ENCODE results near the gene ADAM19.

Gene ADAM19

DNA sequence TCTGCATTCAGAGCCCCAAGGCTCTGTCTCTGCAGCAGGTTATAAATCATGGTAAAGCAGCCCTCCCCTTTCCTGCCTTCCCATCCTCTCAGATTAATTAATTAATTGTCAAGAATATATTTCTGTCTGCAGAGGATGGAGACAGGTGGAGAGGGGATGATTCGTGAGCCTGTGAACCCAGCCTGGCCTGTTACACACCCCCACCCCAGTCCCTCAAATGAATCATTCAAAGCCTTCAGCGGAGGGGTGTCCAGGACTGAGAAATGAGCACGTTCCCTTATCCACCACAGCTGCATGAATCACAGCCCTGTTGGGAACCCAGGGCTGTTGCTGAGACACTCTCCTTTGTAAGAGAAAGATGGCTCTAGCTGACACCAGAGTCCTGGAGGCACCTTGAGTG, 59.6 kb downstream of the ADAM19 start:
- no peak for DNase-seq (ENCODE audit: low read depth)

DNA sequence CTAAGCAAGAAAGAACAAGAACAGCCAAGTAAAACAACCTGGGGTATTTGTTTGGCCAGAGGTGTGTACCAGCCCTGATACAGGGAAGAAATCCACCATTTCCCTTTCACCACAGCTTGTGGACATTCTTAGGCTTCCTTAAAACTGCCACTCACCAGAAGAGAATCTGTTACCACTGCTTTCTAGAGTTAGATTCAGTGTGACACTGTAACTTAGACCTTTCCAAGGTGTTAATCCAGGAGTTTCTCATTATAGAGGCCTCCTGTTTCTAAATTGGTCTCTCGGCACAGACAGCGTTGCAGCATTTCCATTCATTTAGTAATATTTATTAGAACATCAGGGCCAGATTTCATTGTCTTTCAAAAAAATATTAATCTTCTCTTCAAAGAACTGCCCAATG, 60.6 kb downstream of the ADAM19 start:
- DNase-seq (ENCODE audit: low read depth): no peak

DNA sequence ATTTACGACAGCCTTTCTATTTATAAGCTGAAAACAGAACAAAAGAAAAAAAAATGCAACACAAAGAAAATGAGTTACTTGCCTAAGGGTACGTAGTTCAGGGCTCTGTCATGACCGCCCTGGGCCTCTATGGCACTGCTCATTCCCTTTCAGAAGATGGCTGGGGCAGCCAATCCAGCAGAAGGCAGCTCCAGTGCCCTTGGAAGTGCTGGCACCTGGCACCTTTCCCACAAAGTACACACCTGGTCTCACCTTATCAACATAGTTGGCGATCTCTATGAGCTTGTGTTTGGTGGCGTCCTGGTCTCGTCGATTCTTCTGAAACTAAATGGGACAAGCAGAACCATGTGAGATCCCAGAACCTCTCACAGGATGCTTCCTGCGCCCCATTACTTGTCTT, 62.4 kb downstream of the ADAM19 start:
- DNase-seq (ENCODE audit: low read depth): no peak

DNA sequence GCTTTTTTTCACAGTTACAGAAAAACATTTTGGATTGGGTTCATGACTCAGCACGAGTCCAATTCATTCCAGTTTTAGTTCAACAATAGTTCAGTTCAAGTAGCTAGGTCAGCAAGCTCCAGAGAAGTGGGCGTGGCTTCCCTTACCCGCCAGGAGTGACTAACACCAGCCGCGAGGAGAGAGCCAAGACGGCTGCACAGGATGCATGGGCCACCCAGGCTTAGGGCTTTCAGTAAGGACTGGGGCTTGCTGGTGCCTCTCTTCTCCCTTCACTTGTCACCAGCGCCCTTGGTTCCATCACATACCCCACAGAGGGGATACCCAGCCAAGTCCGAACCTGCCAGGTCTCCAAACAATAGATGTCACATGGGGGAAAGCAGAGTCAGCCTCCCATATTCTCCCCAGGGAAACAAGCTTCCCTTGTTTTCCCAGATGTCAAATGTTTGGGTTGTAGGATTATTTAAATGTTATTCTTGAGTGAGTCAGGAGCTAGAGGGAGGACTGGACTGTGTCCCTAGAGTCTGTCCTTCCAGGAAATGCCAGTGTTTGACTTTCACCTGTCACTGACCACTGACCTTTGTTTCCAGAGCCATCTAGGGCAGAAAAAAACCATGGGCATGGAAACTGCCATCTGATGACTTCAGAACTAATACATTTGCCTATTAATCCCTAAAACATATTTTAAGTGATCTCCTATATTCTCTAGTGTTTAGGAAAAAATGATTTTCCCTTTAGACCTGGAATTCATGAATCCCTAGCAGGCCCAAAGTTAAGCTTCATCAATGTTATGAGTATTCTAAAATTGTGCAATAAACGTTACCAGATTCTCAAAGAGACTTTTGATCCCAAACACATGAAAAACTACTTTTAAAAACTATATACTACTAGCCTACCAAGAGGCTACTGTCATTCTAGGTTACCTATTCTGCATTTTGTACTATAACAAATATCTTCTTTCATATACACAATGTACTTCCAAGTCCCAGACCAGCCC, 63.6 kb downstream of the ADAM19 start:
- no peak for DNase-seq (ENCODE audit: low read depth)

DNA sequence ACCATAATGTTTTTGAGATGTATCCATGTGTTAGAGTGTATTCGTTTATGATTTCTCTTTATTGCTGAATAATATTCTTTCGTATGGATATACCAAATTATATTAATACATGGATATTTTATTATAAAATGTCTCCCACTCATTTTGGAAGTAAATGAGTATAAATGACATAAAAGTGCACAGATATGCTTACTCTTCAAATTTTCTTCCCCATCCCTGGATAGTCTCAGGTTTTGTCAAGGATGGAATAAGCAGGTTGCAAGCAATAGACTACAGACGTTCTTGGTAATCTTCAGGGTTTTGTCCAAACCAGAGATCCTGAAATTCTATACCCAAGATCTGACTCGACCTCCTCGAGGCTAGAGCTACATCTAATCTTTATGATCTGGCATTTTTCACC, 64.9 kb downstream of the ADAM19 start:
- DNase-seq (ENCODE audit: low read depth): no peak

DNA sequence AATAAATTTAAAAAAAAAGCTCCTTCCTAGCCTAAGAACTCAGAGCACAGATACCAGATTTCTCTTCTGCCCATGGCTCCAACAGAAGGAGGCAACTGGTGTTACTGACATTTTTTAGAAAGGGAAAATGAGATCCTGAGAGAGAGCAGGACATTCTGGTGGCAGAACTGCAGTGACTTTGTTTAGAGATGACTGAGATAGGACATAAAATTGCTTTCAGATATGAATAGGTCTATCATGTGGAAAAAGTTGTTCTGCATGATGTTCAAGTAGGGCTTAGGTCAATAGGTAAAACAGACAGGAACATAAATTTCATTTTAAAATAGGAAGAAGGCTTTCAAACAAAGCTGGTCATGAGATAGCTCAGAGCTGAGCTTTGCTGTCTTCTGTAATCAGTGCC, 66.0 kb downstream of the ADAM19 start:
- DNase-seq (ENCODE audit: low read depth): no peak

DNA sequence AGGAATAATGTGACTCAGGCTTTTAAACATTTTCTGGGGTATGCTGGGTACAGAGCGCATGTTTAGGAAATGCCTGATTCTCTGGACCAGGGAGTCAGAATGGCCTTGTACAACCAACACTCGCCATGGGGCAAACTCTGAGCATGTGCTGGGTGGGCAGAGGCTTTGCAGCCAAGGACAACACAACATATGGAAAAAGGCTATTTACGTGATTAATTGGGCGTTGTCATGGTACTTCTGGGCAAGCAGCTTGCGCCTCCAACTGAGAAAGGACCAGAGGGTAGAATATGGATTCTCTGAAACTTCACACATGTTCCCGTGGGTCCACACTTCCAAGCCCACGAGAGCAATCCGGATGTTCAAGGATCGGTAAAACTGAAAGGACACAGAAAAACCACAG, 66.5 kb downstream of the ADAM19 start:
- DNase-seq (ENCODE audit: low read depth): no peak

DNA sequence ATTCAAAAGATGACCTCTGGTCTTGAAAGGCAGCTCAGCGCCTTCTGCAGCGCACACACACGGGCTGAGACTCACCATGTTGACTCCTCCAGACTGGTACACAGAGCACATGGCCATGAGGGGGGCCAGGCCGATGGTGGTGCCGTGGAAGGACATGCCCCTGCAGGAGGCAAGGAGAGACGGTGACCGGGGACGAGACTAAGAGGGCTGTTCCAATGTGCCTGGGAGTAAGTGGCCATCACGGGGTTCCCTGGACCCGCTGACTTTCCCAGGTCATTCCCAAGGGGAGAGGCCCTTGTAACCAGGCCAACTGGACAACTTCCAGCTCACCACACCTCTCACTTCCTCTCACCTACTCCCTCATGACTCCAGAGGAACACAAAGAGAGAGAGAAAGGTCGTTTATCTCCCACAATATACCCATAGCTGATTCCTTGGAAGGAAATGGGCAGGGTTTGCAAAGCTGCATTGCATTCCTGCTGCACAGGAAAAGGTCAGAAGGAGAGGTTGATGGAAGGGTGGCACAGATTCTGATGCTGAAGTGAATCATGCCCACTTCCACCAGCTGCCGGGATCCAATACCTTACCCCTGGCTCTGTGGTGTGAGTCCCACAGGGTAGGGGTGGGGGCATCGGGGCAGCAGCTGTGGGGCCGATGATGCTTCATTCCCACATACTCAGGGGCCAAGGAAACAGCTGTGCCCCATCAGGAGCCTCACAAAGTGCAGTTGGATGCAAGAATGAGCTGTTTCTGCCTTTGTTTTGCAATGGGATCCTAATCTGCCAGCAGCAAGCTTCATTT, 68.4 kb downstream of the ADAM19 start:
- DNase-seq (ENCODE audit: low read depth): no peak

DNA sequence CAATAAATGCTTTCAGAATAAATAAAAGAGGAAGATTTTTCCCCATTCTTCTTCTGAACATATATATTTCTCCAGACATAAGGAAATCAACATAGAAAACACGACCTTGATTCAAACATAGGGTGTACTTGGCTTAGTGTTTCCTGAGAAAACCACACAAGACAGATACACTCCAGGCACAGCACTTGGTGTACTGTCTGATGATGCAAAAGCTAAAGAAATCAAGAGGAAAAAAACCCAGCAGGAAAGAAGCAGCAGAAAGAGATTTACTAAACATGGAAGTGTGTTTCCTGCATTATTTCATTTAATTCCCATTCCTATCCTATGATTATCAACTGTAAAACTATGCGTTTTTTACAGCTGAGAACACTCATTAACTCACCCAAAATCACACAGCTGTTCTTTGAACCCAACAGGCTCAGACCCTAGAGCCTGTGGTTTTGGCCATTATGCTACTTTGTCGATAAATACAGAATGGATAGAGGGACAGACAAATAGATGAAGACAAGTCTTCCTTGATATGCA, 69.4 kb downstream of the ADAM19 start:
- no peak for DNase-seq (ENCODE audit: low read depth)

DNA sequence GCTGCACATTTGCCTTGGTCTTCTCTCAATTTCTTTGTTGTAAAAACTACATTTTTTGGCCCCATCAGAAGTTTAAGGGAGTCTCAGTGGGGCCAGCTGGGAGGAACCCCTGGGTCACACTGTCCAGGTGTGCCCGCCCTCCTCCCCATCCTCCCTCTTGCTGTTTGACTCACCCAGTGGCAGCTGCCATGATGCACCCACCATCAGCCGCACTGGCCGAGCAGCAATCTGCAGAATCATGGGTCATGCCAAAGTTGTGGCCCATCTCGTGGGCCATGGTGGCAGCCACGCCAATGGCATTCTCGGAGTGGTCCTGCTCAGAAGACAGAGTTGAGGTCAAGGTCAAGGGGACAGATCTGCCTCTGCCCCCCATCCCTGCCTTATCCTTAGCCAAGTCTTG, 70.1 kb downstream of the ADAM19 start:
- no peak for DNase-seq (ENCODE audit: low read depth)

DNA sequence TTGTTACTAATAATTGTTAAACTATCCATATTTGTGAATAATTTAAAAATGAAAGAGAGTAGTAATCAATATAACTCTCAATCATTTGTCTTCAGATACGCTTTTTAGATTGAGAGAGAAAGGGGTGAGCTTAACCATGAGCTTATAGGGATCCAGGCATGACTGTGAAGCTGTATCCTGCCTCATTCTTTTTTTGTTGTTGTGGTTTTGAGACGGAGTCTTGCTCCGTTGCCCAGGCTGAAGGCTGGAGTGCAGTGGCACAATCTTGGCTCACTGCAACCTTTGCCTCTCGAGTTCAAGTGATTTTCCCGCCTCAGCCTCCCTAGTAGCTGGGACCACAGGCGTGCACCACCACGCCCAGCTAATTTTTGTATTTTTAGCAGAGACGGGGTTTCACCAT, 71.5 kb downstream of the ADAM19 start:
- DNase-seq (ENCODE audit: low read depth): no peak

DNA sequence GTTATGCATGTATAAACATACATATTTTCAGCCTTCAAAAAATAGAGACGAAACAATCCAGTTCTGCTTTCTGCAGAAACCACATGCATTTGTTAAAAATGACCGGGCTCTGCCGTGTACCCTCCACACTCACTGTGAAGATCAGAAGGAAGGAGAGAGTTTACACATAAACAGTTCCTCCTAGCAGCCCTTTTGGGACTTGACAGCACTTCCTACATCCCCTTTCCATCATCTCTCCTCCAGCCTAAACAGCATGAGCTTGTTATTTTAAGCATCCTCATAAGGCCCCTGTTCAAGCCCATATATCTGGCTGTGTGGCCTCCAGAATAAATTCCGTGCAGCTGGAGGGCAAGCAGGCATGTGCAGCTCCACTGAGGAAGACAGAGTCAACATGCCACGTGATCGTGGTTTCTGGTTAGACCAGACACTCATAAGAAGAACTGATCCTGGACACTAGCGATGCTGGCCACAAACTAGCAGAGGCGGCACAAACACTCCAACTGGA, 73.4 kb downstream of the ADAM19 start:
- no peak for DNase-seq (ENCODE audit: low read depth)

DNA sequence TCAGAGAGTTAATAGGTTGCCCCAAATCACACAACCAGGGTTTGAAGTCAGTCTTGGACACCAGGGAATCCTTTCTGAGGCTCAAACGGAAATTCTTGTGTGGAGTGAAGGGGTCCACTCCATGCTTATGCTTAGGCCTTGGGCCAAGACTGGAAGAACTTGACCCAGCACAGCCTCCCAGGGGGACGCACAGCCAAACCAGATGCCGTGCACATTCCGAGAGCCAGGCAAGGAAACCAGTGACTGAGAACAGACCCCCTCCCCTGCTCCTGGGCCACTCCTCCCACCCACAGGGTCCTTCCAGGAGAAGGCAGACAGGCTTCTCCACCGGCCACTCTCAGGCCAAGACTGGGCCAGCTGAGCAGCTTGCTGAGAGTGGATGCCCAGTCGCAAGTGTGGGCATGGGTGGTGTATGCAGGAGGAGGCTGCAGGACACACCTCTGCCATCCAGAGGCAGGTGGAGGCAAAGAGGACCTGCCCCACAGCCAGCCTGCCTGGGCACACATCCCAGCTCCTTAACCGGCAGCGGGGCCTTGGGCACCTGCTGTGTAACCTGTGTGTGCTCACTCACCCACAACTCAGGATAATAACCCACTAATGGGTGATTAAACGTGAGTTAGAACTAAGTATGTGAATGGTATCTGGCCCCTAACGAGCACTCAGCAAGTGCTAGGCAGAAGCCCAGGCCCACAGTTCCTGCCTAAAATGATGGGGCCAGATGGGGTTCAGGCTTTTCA, 77.5 kb downstream of the ADAM19 start:
- DNase-seq (ENCODE audit: low read depth): no peak

DNA sequence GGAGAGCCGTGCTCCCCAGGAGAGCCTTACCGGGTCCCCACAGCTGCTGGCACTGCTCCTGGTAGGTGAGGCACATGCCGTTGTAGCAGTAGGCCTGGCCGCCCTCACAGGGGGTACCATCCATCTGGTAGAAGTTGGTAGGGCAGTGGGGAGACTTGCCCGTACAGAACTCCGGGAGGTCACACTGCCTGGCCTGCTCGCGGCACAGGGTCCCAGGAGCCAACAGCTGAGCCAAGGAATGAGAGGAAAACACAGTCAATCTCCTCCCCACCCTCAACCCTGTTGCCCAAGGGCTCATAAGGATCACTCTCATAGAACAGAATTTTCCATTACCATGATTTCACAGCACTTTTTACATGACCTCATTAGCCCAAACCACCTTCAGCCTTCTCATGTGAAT, 78.7 kb downstream of the ADAM19 start:
- no peak for DNase-seq (ENCODE audit: low read depth)

DNA sequence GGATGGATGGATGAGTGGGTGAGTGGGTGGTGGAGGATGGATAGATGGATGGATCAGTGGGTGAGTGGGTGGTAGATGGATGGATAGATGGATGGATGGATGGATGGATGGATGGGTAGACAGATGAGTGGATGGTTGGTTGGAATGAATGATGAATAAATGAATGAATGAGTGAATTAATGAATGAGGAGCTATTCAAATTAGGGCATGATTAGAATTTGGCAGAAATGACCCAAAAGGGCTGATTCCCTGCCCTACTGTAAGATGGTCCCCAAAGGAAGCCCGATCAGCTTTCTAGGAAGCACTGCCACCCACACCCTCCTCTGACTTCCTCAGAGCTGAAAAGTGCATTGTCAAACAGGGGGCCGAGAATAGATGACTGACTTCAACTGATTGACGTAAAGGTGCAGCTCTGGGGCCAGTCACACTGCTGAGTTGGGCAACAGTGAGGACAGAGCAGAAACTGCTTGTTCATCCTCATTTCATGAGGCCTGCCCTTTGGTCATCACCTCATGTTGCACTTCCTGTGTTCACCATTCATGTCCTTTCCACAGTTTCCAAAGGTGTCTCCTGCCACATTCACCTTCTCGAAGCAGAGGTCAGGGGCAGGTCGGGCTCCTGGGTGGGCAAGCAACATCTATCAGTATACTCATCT, 81.3 kb downstream of the ADAM19 start:
- DNase-seq (ENCODE audit: low read depth): no peak

DNA sequence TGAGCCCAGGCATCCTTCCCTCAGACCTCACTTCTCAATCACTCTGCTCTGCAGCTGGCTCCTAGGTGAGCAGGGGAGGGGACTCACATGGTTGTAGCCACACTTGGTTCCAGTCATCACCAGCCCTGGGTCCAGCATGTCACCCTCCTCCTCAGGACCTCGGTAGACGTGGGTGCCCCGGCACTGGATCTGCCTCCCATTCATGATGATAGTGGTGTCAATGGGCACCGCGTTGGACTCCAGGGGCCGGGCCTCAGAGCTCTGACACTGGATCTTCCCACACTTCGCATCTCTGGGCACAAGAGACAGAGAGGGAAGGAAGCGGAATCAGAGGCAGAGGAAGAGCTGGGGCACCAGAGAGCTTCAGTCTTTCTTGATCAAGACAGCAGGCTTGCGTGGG, 82.7 kb downstream of the ADAM19 start:
- no peak for DNase-seq (ENCODE audit: low read depth)

DNA sequence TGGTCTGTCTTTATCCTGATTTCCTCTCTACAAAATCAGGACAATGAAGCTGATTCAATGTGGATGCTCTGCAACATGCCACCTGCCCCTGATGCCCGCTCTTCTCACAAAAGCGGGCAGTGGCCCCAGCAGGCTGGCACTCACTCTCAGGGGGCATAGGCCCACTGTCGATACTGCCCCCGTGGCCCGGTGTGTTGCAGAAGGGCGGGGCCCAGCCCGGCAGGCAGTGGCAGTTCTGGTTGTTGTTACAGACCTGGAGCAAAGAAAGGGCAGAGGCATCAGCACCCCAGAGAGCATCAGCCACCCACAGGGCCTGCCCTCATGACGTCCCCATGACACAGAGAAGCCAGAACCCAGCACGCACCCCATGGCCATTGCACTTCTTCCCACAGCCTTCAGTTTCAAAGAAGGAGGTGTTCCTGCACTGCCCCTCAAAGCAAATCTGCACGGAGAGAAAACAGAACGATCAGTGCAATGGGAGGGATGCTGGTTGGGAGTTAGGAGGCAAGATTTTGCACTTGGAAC, 84.0 kb downstream of the ADAM19 start:
- DNase-seq (ENCODE audit: low read depth): no peak

DNA sequence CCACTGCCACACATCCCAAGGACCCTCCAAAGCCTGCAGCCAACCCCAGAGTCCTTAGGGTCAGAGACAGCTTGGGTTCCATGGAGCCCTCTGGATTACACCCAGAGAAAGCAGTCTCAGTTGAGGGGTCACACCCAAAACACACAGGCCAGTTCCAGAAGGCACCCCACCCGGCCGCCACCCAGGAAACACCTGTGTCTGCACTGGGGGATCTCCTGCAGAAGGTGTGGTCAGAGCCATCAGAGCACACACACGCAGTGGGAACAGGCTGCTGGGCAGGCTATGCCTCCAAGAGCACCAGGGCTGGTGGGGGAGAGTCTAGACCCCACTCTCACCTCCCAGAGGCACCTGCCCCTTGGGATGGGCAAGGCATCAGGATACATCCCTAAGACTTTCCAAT, 88.2 kb downstream of the ADAM19 start:
- no peak for DNase-seq (ENCODE audit: low read depth)

DNA sequence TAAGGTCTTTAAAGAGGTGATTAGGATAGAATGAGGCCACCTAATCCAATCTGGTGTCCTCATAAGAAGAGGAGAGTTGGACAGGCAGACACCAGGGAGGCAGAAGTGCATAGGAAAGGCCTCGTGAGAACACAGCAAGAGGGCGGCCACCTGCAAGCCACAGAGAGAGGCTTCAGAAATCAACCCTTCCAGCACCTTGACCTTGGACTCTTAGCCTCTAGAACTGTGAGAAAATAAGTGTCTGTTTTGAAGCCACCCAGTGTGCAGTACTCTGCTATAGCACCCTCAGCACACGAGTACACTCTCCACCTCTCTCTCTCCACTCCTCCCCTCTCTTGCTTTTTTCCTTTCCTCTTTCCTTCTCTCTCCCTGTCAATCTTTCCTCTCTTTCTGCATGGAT, 88.7 kb downstream of the ADAM19 start:
- DNase-seq (ENCODE audit: low read depth): no peak

DNA sequence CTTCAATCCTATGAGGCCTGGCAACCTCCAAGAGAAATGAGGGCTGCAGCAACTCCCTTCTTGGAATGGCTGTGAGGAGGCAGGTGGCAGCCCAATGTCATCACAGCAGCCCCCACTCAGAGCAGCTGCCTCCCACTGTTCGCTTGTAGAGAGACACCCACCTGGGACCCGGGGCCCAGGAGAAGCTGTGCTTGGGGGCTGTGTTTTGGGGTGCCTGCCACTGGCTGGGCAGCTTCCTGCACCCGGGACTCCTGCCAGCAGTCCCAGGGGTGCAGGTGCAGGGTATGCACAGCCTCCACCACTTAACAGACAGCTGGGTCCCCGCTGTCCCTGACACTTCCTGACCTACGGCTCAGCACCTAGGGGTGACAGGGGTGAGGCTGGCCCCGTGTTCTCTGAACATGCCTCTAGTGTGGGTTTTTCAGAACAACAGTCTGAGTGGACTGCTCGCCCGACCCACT, 89.3 kb downstream of the ADAM19 start:
- no peak for DNase-seq (ENCODE audit: low read depth)

DNA sequence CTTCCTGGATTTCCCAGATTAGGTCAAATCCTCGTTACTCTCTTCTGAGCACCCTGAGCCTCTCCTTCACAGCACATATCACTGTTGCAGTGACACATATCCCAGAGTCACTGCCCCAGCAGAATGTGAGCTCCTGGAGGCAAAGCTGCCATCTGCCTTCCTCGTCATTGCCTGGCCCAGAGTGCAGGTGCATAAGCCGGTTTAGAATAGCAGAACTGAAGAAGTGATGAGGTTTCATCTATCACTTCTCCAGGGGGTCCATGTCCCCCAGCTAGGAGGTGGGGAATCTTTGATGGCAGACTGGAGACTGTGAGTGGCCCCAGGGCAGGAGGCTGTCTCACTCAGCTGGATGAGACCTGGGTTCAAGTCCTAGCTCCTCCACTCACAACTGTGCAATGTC, 89.8 kb downstream of the ADAM19 start:
- no peak for DNase-seq (ENCODE audit: low read depth)

Data from CMK (cell line).